H1 (cell line): Measurements from ENCODE around the gene ZBP1. TPM values are rescaled to one million over a fixed set of nuclear protein-coding genes. Genes with fewer than 3 reads are reported as not detected.

Experiments
- CTCF ChIA-PET: fragments of 300-600 bp; sonication (Branson Sonifier 250); formaldehyde crosslinking; loops from one replicate; lab custom pipeline; 2021; ENCODE audit not compliant: partially characterized antibody; lab: Charles Lee
- POLR2A ChIA-PET: fragments of 300-600 bp; sonication (Branson Sonifier 250); formaldehyde crosslinking; loops from one replicate; lab custom pipeline; 2021; ENCODE audit warnings: inconsistent platforms; ENCODE audit not compliant: partially characterized antibody; lab: Charles Lee
- DNase-seq, 2 experiments: peaks; one replicate each; pipeline versions ENCODE4 v3.0.0 to v3.0.0-alpha.2; 2010 to 2022; ENCODE audit warnings: low spot score in 2 of 2, low read depth in 1 of 2, mixed read lengths in 1 of 2
- FAIRE-seq: peaks from 2 replicates; lab custom pipeline; 2011; peaks lifted over from hg19 to GRCh38; lab: Jason Lieb, UNC
- H2AFZ ChIP-seq: 2 replicates; pipeline ENCODE4 v1.8.1; 2012; ENCODE audit warnings: low read length, inconsistent platforms
- H2AK5ac ChIP-seq: 2 replicates; pipeline ENCODE4 v1.6.1; 2013; ENCODE audit warnings: low read depth, low read length
- H2BK120ac ChIP-seq: replicated peaks from 2 replicates; pipeline ENCODE3; 2013; ENCODE audit warnings: low read depth, low read length, inconsistent platforms
- H2BK12ac ChIP-seq: 2 replicates; pipeline ENCODE4 v1.6.1; 2013; ENCODE audit warnings: low read depth, low read length
- H2BK15ac ChIP-seq: 2 replicates; pipeline ENCODE4 v1.6.1; 2013; ENCODE audit warnings: low read length
- H2BK20ac ChIP-seq: 2 replicates; pipeline ENCODE4 v1.6.1; 2013; ENCODE audit warnings: low read length
- H2BK5ac ChIP-seq: 2 replicates; pipeline ENCODE4 v1.6.1; 2013; ENCODE audit warnings: low read depth, low read length
- H3K14ac ChIP-seq: 2 replicates; pipeline ENCODE4 v1.6.1; 2013; ENCODE audit warnings: inconsistent platforms; ENCODE audit not compliant: insufficient read length
- H3K18ac ChIP-seq: 2 replicates; pipeline ENCODE4 v1.6.1; 2013; ENCODE audit warnings: low read length; ENCODE audit errors: extremely low read depth
- H3K23ac ChIP-seq: 2 replicates; pipeline ENCODE4 v1.6.1; 2013; ENCODE audit warnings: inconsistent platforms; ENCODE audit not compliant: insufficient read length
- H3K23me2 ChIP-seq: 2 replicates; pipeline ENCODE4 v1.6.1; 2013; ENCODE audit warnings: low read depth, low read length
- H3K27ac ChIP-seq: 2 replicates; pipeline ENCODE4 v1.6.1; 2011; ENCODE audit warnings: low read depth, low read length, inconsistent platforms
- H3K27me3 ChIP-seq, 4 experiments: replicated peaks in 1 of 4; 1 replicate in 1 of 4; 2 replicates in 3 of 4; pipeline versions ENCODE4 v1.6.1 to v1.8.1; 2011 to 2013; ENCODE audit warnings: low read length in 3 of 4, mild to moderate bottlenecking in 3 of 4, inconsistent platforms in 2 of 4, mixed read lengths in 2 of 4, moderate library complexity in 1 of 4; ENCODE audit not compliant: control insufficient read depth in 3 of 4, insufficient read depth in 3 of 4; ENCODE audit errors: extremely low read depth in 1 of 4
- H3K36me3 ChIP-seq, 4 experiments: 2 replicates each; pipeline versions ENCODE4 v1.6.1 to v1.8.1; 2011 to 2013; ENCODE audit warnings: mild to moderate bottlenecking in 4 of 4, low read length in 3 of 4, moderate library complexity in 2 of 4, control low read depth in 1 of 4, inconsistent platforms in 1 of 4; ENCODE audit not compliant: insufficient read depth in 4 of 4, control insufficient read depth in 2 of 4
- H3K4ac ChIP-seq: replicated peaks from 2 replicates; pipeline ENCODE3; 2013; ENCODE audit warnings: low read length, low read depth, mixed read lengths, inconsistent platforms; ENCODE audit not compliant: insufficient read length
- H3K4me1 ChIP-seq, 4 experiments: replicated peaks in 1 of 4; 1 replicate in 1 of 4; 2 replicates in 3 of 4; pipeline versions ENCODE4 v1.6.1 to v1.8.1; 2011 to 2013; ENCODE audit warnings: low read length in 3 of 4, inconsistent platforms in 2 of 4, mixed read lengths in 1 of 4; ENCODE audit not compliant: insufficient read depth in 4 of 4, control insufficient read depth in 3 of 4
- H3K4me2 ChIP-seq, 2 experiments: 2 replicates each; pipeline versions ENCODE4 v1.6.1 to v1.8.1; 2011 to 2013; ENCODE audit warnings: low read depth in 2 of 2, low read length in 2 of 2, control low read depth in 1 of 2, inconsistent platforms in 1 of 2, mild to moderate bottlenecking in 1 of 2; ENCODE audit not compliant: insufficient read depth in 1 of 2
- H3K4me3 ChIP-seq, 4 experiments: fragments of 200-600, 300-600 bp in 1 of 4; sonication (generic), shearing (Covaris generic), sonication (Bioruptor Twin) in 1 of 4; 2 replicates each; pipeline versions ENCODE4 v1.5.1 to v1.8.1; 2011 to 2016; ENCODE audit warnings: low read length in 4 of 4, low read depth in 3 of 4, control low read depth in 2 of 4, inconsistent platforms in 2 of 4, mild to moderate bottlenecking in 2 of 4, mixed read lengths in 1 of 4, moderate library complexity in 1 of 4; ENCODE audit not compliant: insufficient read depth in 2 of 4; ENCODE audit errors: extremely low read depth in 1 of 4
- H3K56ac ChIP-seq: replicated peaks from 2 replicates; pipeline ENCODE3; 2013; ENCODE audit warnings: low read depth, mild to moderate bottlenecking, mixed read lengths, low read length, inconsistent platforms; ENCODE audit not compliant: insufficient read length
- H3K79me1 ChIP-seq: 2 replicates; pipeline ENCODE4 v1.6.1; 2013; ENCODE audit warnings: low read depth, low read length, control low read depth
- H3K79me2 ChIP-seq, 2 experiments: 2 replicates each; pipeline versions ENCODE4 v1.6.1 to v1.8.1; 2012 to 2013; ENCODE audit warnings: low read length in 2 of 2, mild to moderate bottlenecking in 2 of 2, inconsistent platforms in 1 of 2; ENCODE audit not compliant: insufficient read depth in 2 of 2, control insufficient read depth in 1 of 2
- H3K9ac ChIP-seq, 4 experiments: replicated peaks in 1 of 4; 1 replicate in 1 of 4; 2 replicates in 3 of 4; pipeline versions ENCODE4 v1.6.1 to v1.8.1; 2011 to 2013; ENCODE audit warnings: low read depth in 3 of 4, low read length in 3 of 4, control low read depth in 2 of 4, mild to moderate bottlenecking in 2 of 4, moderate library complexity in 2 of 4, inconsistent platforms in 1 of 4; ENCODE audit errors: extremely low read depth in 1 of 4
- H3K9me3 ChIP-seq, 2 experiments: 2 replicates each; pipeline versions ENCODE4 v1.6.1 to v1.8.1; 2012 to 2013; ENCODE audit warnings: mild to moderate bottlenecking in 2 of 2, moderate library complexity in 2 of 2, control low read depth in 1 of 2, inconsistent platforms in 1 of 2, low read depth in 1 of 2, low read length in 1 of 2, mixed read lengths in 1 of 2; ENCODE audit not compliant: insufficient read depth in 2 of 2
- H4K20me1 ChIP-seq, 2 experiments: replicated peaks in 1 of 2; 2 replicates each; pipeline versions ENCODE3 to v1.8.1; 2011 to 2013; ENCODE audit warnings: inconsistent platforms in 2 of 2, low read length in 2 of 2, mild to moderate bottlenecking in 1 of 2; ENCODE audit not compliant: insufficient read depth in 2 of 2, control insufficient read depth in 1 of 2
- H4K5ac ChIP-seq: 2 replicates; pipeline ENCODE4 v1.6.1; 2013; ENCODE audit warnings: low read length, low read depth, mixed read lengths, inconsistent platforms; ENCODE audit not compliant: insufficient read length
- H4K8ac ChIP-seq: 2 replicates; pipeline ENCODE4 v1.8.0; 2013; ENCODE audit warnings: mild to moderate bottlenecking, moderate library complexity, low read length, inconsistent platforms; ENCODE audit not compliant: insufficient read depth; ENCODE audit errors: extremely low read depth
- H4K91ac ChIP-seq: replicated peaks from 2 replicates; pipeline ENCODE3; 2013; ENCODE audit warnings: low read length, mixed read lengths, inconsistent platforms; ENCODE audit not compliant: insufficient read length
- BRCA1 ChIP-seq: IDR thresholded peaks from 2 replicates; pipeline ENCODE4 v1.6.1; 2012; ENCODE audit warnings: low read depth, low read length, improper control_type of control experiment
- EP300 ChIP-seq, 2 experiments: IDR thresholded peaks; 1 replicate in 1 of 2; 2 replicates in 1 of 2; pipeline ENCODE4 v1.6.1; 2011 to 2012; ENCODE audit warnings: low read depth in 2 of 2, low read length in 2 of 2, mild to moderate bottlenecking in 2 of 2, borderline replicate concordance in 1 of 2, inconsistent platforms in 1 of 2, moderate library complexity in 1 of 2
- JUN ChIP-seq: IDR thresholded peaks from 2 replicates; pipeline ENCODE4 v1.6.1; 2011; ENCODE audit warnings: low read depth, mild to moderate bottlenecking, improper control_type of control experiment, low read length
- RAD21 ChIP-seq, 2 experiments: IDR thresholded peaks in 1 of 2; conservative IDR thresholded peaks in 1 of 2; 2 replicates each; pipeline ENCODE4 v1.6.1; 2011; ENCODE audit warnings: low read depth in 2 of 2, low read length in 2 of 2, improper control_type of control experiment in 1 of 2, inconsistent platforms in 1 of 2, mild to moderate bottlenecking in 1 of 2, moderate library complexity in 1 of 2
- SP2 ChIP-seq: IDR thresholded peaks from 2 replicates; pipeline ENCODE4 v1.6.1; 2012; ENCODE audit warnings: mild to moderate bottlenecking, low read length, inconsistent platforms
- TEAD4 ChIP-seq: IDR thresholded peaks from 2 replicates; pipeline ENCODE4 v1.6.1; 2012; ENCODE audit warnings: low read depth, low read length, inconsistent platforms, mixed read lengths
- WGBS, 2 experiments: shearing (Covaris generic) in 1 of 2; methylation state at CpG; one replicate each; pipeline versions ENCODE4 v1.1.6 to v1.1.7; 2013 to 2015; ENCODE audit warnings: low lambda C conversion rate in 2 of 2, mixed read lengths in 2 of 2, inconsistent platforms in 1 of 2, low coverage in 1 of 2, missing lambda C conversion rate in 1 of 2; ENCODE audit not compliant: insufficient replicate concordance in 2 of 2, insufficient coverage in 1 of 2, insufficient read length in 1 of 2; ENCODE audit errors: extremely low coverage in 1 of 2, missing lambda C conversion rate in 1 of 2; 5-methylcytosine and 5-hydroxymethylcytosine counted together
- polyA plus RNA-seq, 7 experiments: library from polyadenylated mRNA; depleted of rRNA in 3 of 7; stranded (reverse) in 5 of 7; unstranded in 2 of 7; fragments of >200 nt in 5 of 7; fragments of 200-250 nt in 2 of 7; gene quantifications; 1 replicate in 5 of 7; 2 replicates in 1 of 7; 4 replicates in 1 of 7; pipeline versions ENCODE4 v1.2.1 to v1.2.3, GENCODE V29; 2011 to 2013; ENCODE audit warnings: missing spikeins in 2 of 7, mixed read lengths in 2 of 7
- total RNA-seq: library from RNA; stranded (reverse); fragmentation: NEBNext Ultra II Directional; extraction: Animal tissue kit (Norgen Biotek cat#: 25700); gene quantifications from 2 replicates; pipeline ENCODE4 v1.2.1, GENCODE V29; 2021

The ZBP1 gene
- total and polyA plus RNA-seq, 2 of the 8 experiments (the other 6 are each of a cell fraction or from before 2014, with no cell fraction given): not detected

DNA sequence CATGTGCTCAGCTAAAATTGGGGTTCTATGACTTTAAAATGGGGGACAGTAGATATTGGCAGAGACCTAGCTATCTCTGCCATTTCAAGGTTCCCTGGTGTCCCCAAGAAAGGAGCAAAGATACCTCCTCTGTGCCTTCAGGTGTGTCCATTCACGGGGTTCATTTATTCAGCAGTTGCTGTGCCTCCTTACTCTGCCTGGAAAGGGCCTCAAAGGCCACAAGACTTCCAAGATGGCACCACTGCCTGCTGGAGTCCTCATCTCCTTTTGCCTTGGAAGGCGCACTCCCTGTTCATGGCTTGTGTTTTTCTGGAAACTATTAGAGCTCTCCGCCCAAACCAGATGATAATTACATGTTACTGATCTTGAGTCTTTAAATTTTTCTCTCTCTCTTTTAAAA is 3.9 kb upstream of the ZBP1 start:
- H4K20me1 ChIP-seq: no peaks in the 10 kb centered on the region
- WGBS, 2 experiments: 80% methylated on average over 3 of the region's 3 CpGs; no CpG with 5 or more reads in 1 of the 2 experiments
- H3K9me3 ChIP-seq: no peaks in the 10 kb centered on the region; a peak in 3 of 4 replicates
- H3K23me2 ChIP-seq: no peaks in the 10 kb centered on the region
- no peak overlapping the region for H2AK5ac ChIP-seq
- no peak overlapping the region for H3K23ac ChIP-seq
- H3K27ac ChIP-seq: no peak overlapping the region
- no peaks in the 10 kb centered on the region for H3K79me2 ChIP-seq
- TF ChIP-seq EP300 (IDR thresholded peaks at IDR 0.05; ENCODE audit: borderline replicate concordance in 1 of 2, low read depth in 2 of 2, low read length in 2 of 2) (no peak), BRCA1 (no peak), TEAD4 (no peak), SP2 (no peak), RAD21 (IDR thresholded peaks at IDR 0.05 in 1 of 2, conservative IDR thresholded peaks at IDR 0.05 in 1 of 2; ENCODE audit: low read depth in 2 of 2, low read length in 2 of 2) (no peak), JUN (no peak)
- no peak overlapping the region for H3K9ac ChIP-seq
- no peak overlapping the region for H3K56ac ChIP-seq
- H3K4me2 ChIP-seq: no peak overlapping the region
- H2AFZ ChIP-seq: no peak overlapping the region
- no peak overlapping the region for H2BK20ac ChIP-seq
- no peak overlapping the region for H2BK12ac ChIP-seq
- H2BK5ac ChIP-seq: no peak overlapping the region
- H3K4ac ChIP-seq: no peak overlapping the region
- FAIRE-seq (no peak), DNase-seq (no peak)
- no peaks in the 10 kb centered on the region for H3K79me1 ChIP-seq
- H2BK15ac ChIP-seq: no peak overlapping the region
- no peak overlapping the region for H4K5ac ChIP-seq
- no peak overlapping the region for H3K18ac ChIP-seq
- no peak overlapping the region for H4K8ac ChIP-seq
- no peak overlapping the region for H2BK120ac ChIP-seq
- no peaks in the 10 kb centered on the region for H3K27me3 ChIP-seq
- no peak overlapping the region for H3K14ac ChIP-seq
- H3K4me3 ChIP-seq: no peak overlapping the region
- no peak overlapping the region for H4K91ac ChIP-seq
- H3K36me3 ChIP-seq: no peaks in the 10 kb centered on the region
- H3K4me1 ChIP-seq: no peaks in the 10 kb centered on the region
- ChIA-PET CTCF (interaction anchor here (0.7 to 4.3 kb wide), 7 partner anchors 13 to 585 kb away, joined by 3 to 29 read pairs (median 19); no protein-coding TSS in a partner anchor), POLR2A (no interaction called here)
